Fibroblast of lung (primary cell): ENCODE results near the gene IQSEC3. TPM values are rescaled to one million over a fixed set of nuclear protein-coding genes. Genes with fewer than 3 reads are reported as not detected.

ENCODE experiments used
- DNase-seq, 2 donors: peaks; one replicate each; pipeline versions ENCODE4 v3.0.0 to v3.0.0-alpha.2; 2010; ENCODE audit warnings: low read depth in 2 of 2
- H2AFZ ChIP-seq: 2 replicates; pipeline ENCODE4 v1.5.1; 2012; ENCODE audit warnings: low read length, control low read depth, inconsistent platforms
- H3K27ac ChIP-seq: 2 replicates; pipeline ENCODE4 v1.5.1; 2011; ENCODE audit warnings: low read length, control low read depth; ENCODE audit not compliant: insufficient read depth
- H3K27me3 ChIP-seq: 2 replicates; pipeline ENCODE4 v1.5.1; 2011; ENCODE audit warnings: mild to moderate bottlenecking, low read length; ENCODE audit not compliant: control insufficient read depth, insufficient read depth
- H3K36me3 ChIP-seq: 2 replicates; pipeline ENCODE4 v1.5.1; 2011; ENCODE audit warnings: low read length; ENCODE audit not compliant: control insufficient read depth, insufficient read depth
- H3K4me1 ChIP-seq: 2 replicates; pipeline ENCODE4 v1.5.1; 2011; ENCODE audit warnings: low read length; ENCODE audit not compliant: control insufficient read depth, insufficient read depth; ENCODE audit errors: extremely low read depth
- H3K4me2 ChIP-seq: 2 replicates; pipeline ENCODE4 v1.5.1; 2011; ENCODE audit warnings: low read length, control low read depth; ENCODE audit not compliant: insufficient read depth; ENCODE audit errors: extremely low read depth
- H3K4me3 ChIP-seq, 4 experiments: fragments of 200-600 bp in 1 of 4; sonication (generic) in 1 of 4; replicated peaks in 1 of 4; 2 replicates each; pipeline ENCODE4 v1.5.1; 2011 to 2016; ENCODE audit warnings: low read length in 4 of 4, low read depth in 3 of 4, mild to moderate bottlenecking in 3 of 4, control low read depth in 2 of 4, inconsistent platforms in 1 of 4, mixed read lengths in 1 of 4; ENCODE audit not compliant: insufficient read depth in 1 of 4; ENCODE audit errors: control extremely low read depth in 1 of 4
- H3K79me2 ChIP-seq: 2 replicates; pipeline ENCODE4 v1.5.1; 2012; ENCODE audit warnings: mild to moderate bottlenecking, low read length, inconsistent platforms; ENCODE audit not compliant: control insufficient read depth, insufficient read depth
- H3K9ac ChIP-seq: 2 replicates; pipeline ENCODE4 v1.5.1; 2011; ENCODE audit warnings: mild to moderate bottlenecking, low read length, control low read depth; ENCODE audit not compliant: insufficient read depth
- H3K9me3 ChIP-seq: 2 replicates; pipeline ENCODE4 v1.5.1; 2012; ENCODE audit warnings: low read depth, low read length; ENCODE audit not compliant: control insufficient read depth, insufficient read depth
- H4K20me1 ChIP-seq: 2 replicates; pipeline ENCODE4 v1.5.1; 2011; ENCODE audit warnings: low read length; ENCODE audit not compliant: control insufficient read depth, insufficient read depth; ENCODE audit errors: extremely low read depth
- CTCF ChIP-seq, 2 donors: IDR thresholded peaks in 1 of 2; conservative IDR thresholded peaks in 1 of 2; 1 replicate in 1 of 2; 2 replicates in 1 of 2; pipeline ENCODE4 v1.5.1; 2011 to 2012; ENCODE audit warnings: low read length in 2 of 2, control low read depth in 1 of 2, inconsistent platforms in 1 of 2, low read depth in 1 of 2, mild to moderate bottlenecking in 1 of 2
- EZH2 ChIP-seq: IDR thresholded peaks from 2 replicates; pipeline ENCODE4 v1.5.1; 2012; ENCODE audit warnings: low read length, control low read depth, mild to moderate bottlenecking; ENCODE audit errors: missing control alignments
- polyA plus RNA-seq, 2 donors: library from polyadenylated mRNA; depleted of rRNA in 1 of 2; stranded (reverse) in 1 of 2; unstranded in 1 of 2; fragments of >200 nt; gene quantifications; 2 replicates each; pipeline ENCODE4 v1.2.1, GENCODE V29; 2011 to 2012; ENCODE audit warnings: missing spikeins in 1 of 2
- total RNA-seq: library from RNA; depleted of rRNA; stranded (reverse); fragments of >200 nt; gene quantifications from 2 replicates; pipeline ENCODE4 v1.2.1, GENCODE V29; 2014

IQSEC3 gene
- total and polyA plus RNA-seq, 2 donors (not counting 1 experiment from before 2014, with no cell fraction given) = 0.14 to 1.3 TPM

GRCh38 chr12:99605-100004 is 33.0 kb downstream of the IQSEC3 start:
- Histone ChIP-seq H3K79me2 (no peaks in the 10 kb centered on the region), H3K9ac (no peak overlapping the region), H4K20me1 (no peaks in the 10 kb centered on the region), H3K4me1 (no peaks in the 10 kb centered on the region), H3K36me3 (no peaks in the 10 kb centered on the region), H3K9me3 (no peaks in the 10 kb centered on the region), H3K27ac (no peak overlapping the region), H3K4me2 (peak overlapping the region; percentile 4), H2AFZ (no peak overlapping the region), H3K27me3 (peaks cover 29% of the 10 kb centered on the region), H3K4me3 (peak overlapping the region in 1 of 4 experiments; percentile 14)
- TF ChIP-seq CTCF (conservative IDR thresholded peaks at IDR 0.05 in 1 of 2, IDR thresholded peaks at IDR 0.05 in 1 of 2; ENCODE audit: low read depth in 1 of 2, low read length in 2 of 2) (no peak), EZH2 (no peak)
- DNase-seq = peak; percentile 19 to 21

- Histone ChIP-seq H3K4me3 (no peak overlapping the region), H3K9ac (no peak overlapping the region), H3K36me3 (no peaks in the 10 kb centered on the region), H3K4me2 (no peak overlapping the region), H3K79me2 (no peaks in the 10 kb centered on the region), H4K20me1 (no peaks in the 10 kb centered on the region), H3K4me1 (no peaks in the 10 kb centered on the region), H3K27ac (no peak overlapping the region), H2AFZ (no peak overlapping the region), H3K9me3 (no peaks in the 10 kb centered on the region), H3K27me3 (peaks cover 34% of the 10 kb centered on the region)
- TF ChIP-seq EZH2 (no peak), CTCF (conservative IDR thresholded peaks at IDR 0.05 in 1 of 2, IDR thresholded peaks at IDR 0.05 in 1 of 2; ENCODE audit: low read depth in 1 of 2, low read length in 2 of 2) (no peak)
- DNase-seq = no peak
Observed at GRCh38 chr12:101969-102878, 35.7 kb downstream of the IQSEC3 start.

DNA sequence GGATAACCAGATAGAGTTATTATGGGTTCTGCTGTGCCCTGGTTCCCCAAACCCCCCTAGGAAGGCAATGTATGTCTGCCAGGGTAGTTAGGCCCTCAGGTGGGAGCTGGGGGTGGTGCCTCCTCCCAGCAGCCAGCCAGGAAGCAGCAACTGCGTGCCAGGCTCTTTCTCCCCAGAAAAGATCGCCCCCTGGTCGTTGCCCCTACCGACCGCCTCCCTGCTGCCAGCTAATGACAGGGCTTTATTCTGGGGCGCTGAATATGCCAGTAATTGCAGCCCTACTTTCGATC is 36.3 kb downstream of the IQSEC3 start:
- Histone ChIP-seq H3K4me2 (no peak overlapping the region), H3K36me3 (no peaks in the 10 kb centered on the region), H3K79me2 (no peaks in the 10 kb centered on the region), H3K9me3 (no peaks in the 10 kb centered on the region), H4K20me1 (no peaks in the 10 kb centered on the region), H3K4me3 (no peak overlapping the region), H3K27me3 (peaks cover 29% of the 10 kb centered on the region), H3K4me1 (no peaks in the 10 kb centered on the region), H3K9ac (no peak overlapping the region), H2AFZ (no peak overlapping the region), H3K27ac (no peak overlapping the region)
- no peak for DNase-seq
- TF ChIP-seq CTCF (conservative IDR thresholded peaks at IDR 0.05 in 1 of 2, IDR thresholded peaks at IDR 0.05 in 1 of 2; ENCODE audit: low read depth in 1 of 2, low read length in 2 of 2) (no peak), EZH2 (no peak)
